SK-N-SH treated with all-trans-retinoic acid at 6 μM for 48 hours (cell line): ENCODE results near the gene PACS1.

Source experiments
- ATAC-seq: fragments of 200-7000 bp; cut with Tn5 transposase; 3 replicates; pipeline ENCODE4 v1.9.1; 2020; ENCODE audit warnings: mild to moderate bottlenecking, moderate library complexity
- ARNTL ChIP-seq: fragments of 450-650 bp; formaldehyde crosslinking; IDR thresholded peaks from 2 replicates; pipeline ENCODE4 v1.5.0; 2020; ENCODE audit warnings: low read depth, mild to moderate bottlenecking, moderate library complexity, borderline replicate concordance
- BACH2 ChIP-seq: fragments of 250-450 bp; sonication (Bioruptor Pico); IDR thresholded peaks from 2 replicates; pipeline ENCODE4 v1.9.0; 2021; ENCODE audit warnings: mild to moderate bottlenecking, borderline replicate concordance
- CSDC2 ChIP-seq: fragments of 250-450 bp; sonication (Bioruptor Pico); IDR thresholded peaks from 2 replicates; pipeline ENCODE4 v1.5.0; 2020; ENCODE audit warnings: mild to moderate bottlenecking, moderate library complexity
- CSRNP3 ChIP-seq: fragments of 250-450 bp; sonication (Bioruptor Pico); IDR thresholded peaks from 2 replicates; pipeline ENCODE4 v1.5.1; 2021; ENCODE audit warnings: mild to moderate bottlenecking, moderate library complexity
- ESRRG ChIP-seq: fragments of 250-450 bp; sonication (Bioruptor Pico); IDR thresholded peaks from 2 replicates; pipeline ENCODE4 v1.6.1; 2021; ENCODE audit warnings: mild to moderate bottlenecking
- GLIS3 ChIP-seq: fragments of 250-450 bp; sonication (Bioruptor Pico); IDR thresholded peaks from 2 replicates; pipeline ENCODE4 v1.5.0; 2020; ENCODE audit warnings: mild to moderate bottlenecking, moderate library complexity
- ISL1 ChIP-seq: fragments of 250-450 bp; sonication (Bioruptor Pico); IDR thresholded peaks from 2 replicates; pipeline ENCODE4 v2.1.2; 2022; ENCODE audit warnings: mild to moderate bottlenecking, moderate library complexity
- OSR1 ChIP-seq: fragments of 250-450 bp; sonication (Bioruptor Pico); IDR thresholded peaks from 2 replicates; pipeline ENCODE4 v1.8.0; 2022; ENCODE audit warnings: moderate library complexity, mild to moderate bottlenecking, inconsistent platforms
- PATZ1 ChIP-seq: fragments of 250-450 bp; sonication (Bioruptor Pico); IDR thresholded peaks from 2 replicates; pipeline ENCODE4 v1.8.0; 2020; ENCODE audit warnings: mild to moderate bottlenecking, moderate library complexity, borderline replicate concordance
- POU6F1 ChIP-seq: fragments of 250-450 bp; sonication (Bioruptor Pico); IDR thresholded peaks from 2 replicates; pipeline ENCODE4 v1.8.0; 2021; ENCODE audit warnings: low read depth, mild to moderate bottlenecking, moderate library complexity, borderline replicate concordance
- PPARA ChIP-seq: fragments of 250-450 bp; sonication (Bioruptor Pico); IDR thresholded peaks from 2 replicates; pipeline ENCODE4 v1.5.0; 2020; ENCODE audit warnings: mild to moderate bottlenecking, borderline replicate concordance
- RARB ChIP-seq: fragments of 250-450 bp; sonication (Bioruptor Pico); IDR thresholded peaks from 2 replicates; pipeline ENCODE4 v1.8.0; 2021; ENCODE audit warnings: mild to moderate bottlenecking, moderate library complexity
- SNAI2 ChIP-seq: fragments of 250-450 bp; sonication (Bioruptor Pico); IDR thresholded peaks from 2 replicates; pipeline ENCODE4 v1.5.0; 2020; ENCODE audit warnings: mild to moderate bottlenecking, moderate library complexity
- TCF4 ChIP-seq: fragments of 250-450 bp; sonication (Bioruptor Pico); IDR thresholded peaks from 2 replicates; pipeline ENCODE4 v1.8.0; 2021; ENCODE audit warnings: mild to moderate bottlenecking, moderate library complexity, borderline replicate concordance
- TOX ChIP-seq: fragments of 250-450 bp; sonication (Bioruptor Pico); IDR thresholded peaks from 2 replicates; pipeline ENCODE4 v1.8.0; 2021; ENCODE audit warnings: mild to moderate bottlenecking, moderate library complexity, borderline replicate concordance
- ZFP3 ChIP-seq: fragments of 250-450 bp; sonication (Bioruptor Pico); IDR thresholded peaks from 2 replicates; pipeline ENCODE4 v1.5.0; 2020; ENCODE audit warnings: mild to moderate bottlenecking, moderate library complexity
- ZFP30 ChIP-seq: fragments of 450-650 bp; formaldehyde crosslinking; IDR thresholded peaks from 2 replicates; pipeline ENCODE4 v1.5.0; 2022; ENCODE audit warnings: mild to moderate bottlenecking, moderate library complexity
- ZNF565 ChIP-seq: fragments of 450-650 bp; formaldehyde crosslinking; conservative IDR thresholded peaks from 2 replicates; pipeline ENCODE4 v1.5.0; 2020; ENCODE audit warnings: low read depth, mild to moderate bottlenecking, moderate library complexity
- ZNF70 ChIP-seq: fragments of 450-650 bp; formaldehyde crosslinking; IDR thresholded peaks from 2 replicates; pipeline ENCODE4 v1.5.0; 2020; ENCODE audit warnings: mild to moderate bottlenecking, moderate library complexity
- ZNF8 ChIP-seq: fragments of 450-650 bp; formaldehyde crosslinking; IDR thresholded peaks from 2 replicates; pipeline ENCODE4 v1.5.0; 2020; ENCODE audit warnings: mild to moderate bottlenecking, moderate library complexity
- TF ChIP-seq, protein P1 (sequence below): fragments of 250-450 bp; sonication (Bioruptor Pico); IDR thresholded peaks from 2 replicates; pipeline ENCODE4 v1.5.1; 2020; ENCODE audit warnings: low read depth, mild to moderate bottlenecking, moderate library complexity
- TF ChIP-seq, protein P2 (sequence below): fragments of 250-450 bp; sonication (Bioruptor Pico); IDR thresholded peaks from 2 replicates; pipeline ENCODE4 v1.5.0; 2020; ENCODE audit warnings: mild to moderate bottlenecking, moderate library complexity

Gene PACS1

GRCh38 chr11:66107600-66108510, 37.8 kb downstream of the PACS1 start:
- no peak for ATAC-seq
- no peak for TF ChIP-seq POU6F1
- no peak for TF ChIP-seq ZNF8 (CRISPR knock-in tag)
- no peak for TF ChIP-seq GLIS3 (CRISPR knock-in tag)
- TF ChIP-seq ZNF70 (CRISPR knock-in tag) = no peak
- TF ChIP-seq ZNF565 = no peak
- TF ChIP-seq ISL1 (CRISPR knock-in tag) = no peak
- no peak for TF ChIP-seq OSR1 (CRISPR knock-in tag)
- no peak for TF ChIP-seq CSDC2 (CRISPR knock-in tag)
- TF ChIP-seq BACH2 (CRISPR knock-in tag) = no peak
- TF ChIP-seq, protein P1, sequence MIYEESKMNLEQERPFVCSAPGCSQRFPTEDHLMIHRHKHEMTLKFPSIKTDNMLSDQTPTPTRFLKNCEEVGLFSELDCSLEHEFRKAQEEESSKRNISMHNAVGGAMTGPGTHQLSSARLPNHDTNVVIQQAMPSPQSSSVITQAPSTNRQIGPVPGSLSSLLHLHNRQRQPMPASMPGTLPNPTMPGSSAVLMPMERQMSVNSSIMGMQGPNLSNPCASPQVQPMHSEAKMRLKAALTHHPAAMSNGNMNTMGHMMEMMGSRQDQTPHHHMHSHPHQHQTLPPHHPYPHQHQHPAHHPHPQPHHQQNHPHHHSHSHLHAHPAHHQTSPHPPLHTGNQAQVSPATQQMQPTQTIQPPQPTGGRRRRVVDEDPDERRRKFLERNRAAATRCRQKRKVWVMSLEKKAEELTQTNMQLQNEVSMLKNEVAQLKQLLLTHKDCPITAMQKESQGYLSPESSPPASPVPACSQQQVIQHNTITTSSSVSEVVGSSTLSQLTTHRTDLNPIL (CRISPR knock-in tag) = no peak
- no peak for TF ChIP-seq TCF4
- TF ChIP-seq CSRNP3 (CRISPR knock-in tag) = no peak
- no peak for TF ChIP-seq ESRRG
- TF ChIP-seq, protein P2, sequence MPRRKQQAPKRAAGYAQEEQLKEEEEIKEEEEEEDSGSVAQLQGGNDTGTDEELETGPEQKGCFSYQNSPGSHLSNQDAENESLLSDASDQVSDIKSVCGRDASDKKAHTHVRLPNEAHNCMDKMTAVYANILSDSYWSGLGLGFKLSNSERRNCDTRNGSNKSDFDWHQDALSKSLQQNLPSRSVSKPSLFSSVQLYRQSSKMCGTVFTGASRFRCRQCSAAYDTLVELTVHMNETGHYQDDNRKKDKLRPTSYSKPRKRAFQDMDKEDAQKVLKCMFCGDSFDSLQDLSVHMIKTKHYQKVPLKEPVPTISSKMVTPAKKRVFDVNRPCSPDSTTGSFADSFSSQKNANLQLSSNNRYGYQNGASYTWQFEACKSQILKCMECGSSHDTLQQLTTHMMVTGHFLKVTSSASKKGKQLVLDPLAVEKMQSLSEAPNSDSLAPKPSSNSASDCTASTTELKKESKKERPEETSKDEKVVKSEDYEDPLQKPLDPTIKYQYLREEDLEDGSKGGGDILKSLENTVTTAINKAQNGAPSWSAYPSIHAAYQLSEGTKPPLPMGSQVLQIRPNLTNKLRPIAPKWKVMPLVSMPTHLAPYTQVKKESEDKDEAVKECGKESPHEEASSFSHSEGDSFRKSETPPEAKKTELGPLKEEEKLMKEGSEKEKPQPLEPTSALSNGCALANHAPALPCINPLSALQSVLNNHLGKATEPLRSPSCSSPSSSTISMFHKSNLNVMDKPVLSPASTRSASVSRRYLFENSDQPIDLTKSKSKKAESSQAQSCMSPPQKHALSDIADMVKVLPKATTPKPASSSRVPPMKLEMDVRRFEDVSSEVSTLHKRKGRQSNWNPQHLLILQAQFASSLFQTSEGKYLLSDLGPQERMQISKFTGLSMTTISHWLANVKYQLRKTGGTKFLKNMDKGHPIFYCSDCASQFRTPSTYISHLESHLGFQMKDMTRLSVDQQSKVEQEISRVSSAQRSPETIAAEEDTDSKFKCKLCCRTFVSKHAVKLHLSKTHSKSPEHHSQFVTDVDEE (CRISPR knock-in tag) = no peak
- no peak for TF ChIP-seq TOX (CRISPR knock-in tag)
- TF ChIP-seq SNAI2 (CRISPR knock-in tag) = no peak
- no peak for TF ChIP-seq PPARA (CRISPR knock-in tag)
- no peak for TF ChIP-seq PATZ1 (CRISPR knock-in tag)
- TF ChIP-seq ARNTL (CRISPR knock-in tag) = no peak
- TF ChIP-seq, all 23 proteins: peak for 0

GRCh38 chr11:66109294-66109693, 39.2 kb downstream of the PACS1 start:
- no peak for ATAC-seq
- no peak for TF ChIP-seq ZNF565
- TF ChIP-seq CSRNP3 (CRISPR knock-in tag) = no peak
- no peak for TF ChIP-seq ARNTL (CRISPR knock-in tag)
- TF ChIP-seq TOX (CRISPR knock-in tag) = no peak
- no peak for TF ChIP-seq OSR1 (CRISPR knock-in tag)
- no peak for TF ChIP-seq PATZ1 (CRISPR knock-in tag)
- no peak for TF ChIP-seq ESRRG
- TF ChIP-seq RARB = no peak
- no peak for TF ChIP-seq SNAI2 (CRISPR knock-in tag)
- TF ChIP-seq ZFP30 (CRISPR knock-in tag) = no peak
- TF ChIP-seq ZNF70 (CRISPR knock-in tag) = no peak
- no peak for TF ChIP-seq ZFP3 (CRISPR knock-in tag)
- TF ChIP-seq PPARA (CRISPR knock-in tag) = no peak
- no peak for TF ChIP-seq TCF4
- TF ChIP-seq POU6F1 = no peak
